Diencephalon (tissue), 1 donor: ENCODE measurements around the gene SUPT16H. TPM values are rescaled to one million over a fixed set of nuclear protein-coding genes. Genes with fewer than 3 reads are reported as not detected.
A peak's percentile ranks its signal among the peaks of the same experiment; 100 is the strongest.

Experiments
- small RNA-seq: library from RNA; depleted of rRNA; stranded (forward); fragments of <200 nt; gene quantifications from one replicate; pipeline ENCODE3, GENCODE V24; 2014
- total RNA-seq: library from RNA; depleted of rRNA; stranded (reverse); fragments of >200 nt; gene quantifications from one replicate; pipeline ENCODE4 v1.2.3, GENCODE V29; 2014

Gene SUPT16H
- total RNA-seq, result 85.6 TPM

GRCh38 chr14:21383848-21384493 lies at the start of gene SUPT16H:
Gene SUPT16H, minus strand, starts transcription at chr14:21384019. Its CDS starts 92 bp downstream, at chr14:21383927.

Small RNAs within 50 kb of the gene (small RNA-seq; reads per million reads assigned to genes)
- gene RN7SL650P (not detected), gene SNORD8 (3,659 reads per million, percentile 100 among the genes with 10 or more reads in this experiment), gene SNORD9 (51.4 reads per million, percentile 96 among the genes with 10 or more reads in this experiment)

Other genes with a start within 250 kb of the SUPT16H start
- not detected for gene OR5AU1, start 228.0 kb downstream of the SUPT16H start, total RNA-seq
- 559 TPM for gene HNRNPC, start 114.6 kb downstream of the SUPT16H start, total RNA-seq
- gene RPGRIP1, start 103.9 kb downstream of the SUPT16H start, total RNA-seq, result 0.69 TPM
- 81.7 TPM for gene CHD8, start 72.1 kb upstream of the SUPT16H start, total RNA-seq
- gene RAB2B, start 92.9 kb upstream of the SUPT16H start, total RNA-seq, result 43.8 TPM
- 38.1 TPM for gene TOX4, start 93.2 kb upstream of the SUPT16H start, total RNA-seq
- 71.3 TPM for gene METTL3, start 127.3 kb upstream of the SUPT16H start, total RNA-seq
- 30.4 TPM for gene SALL2, start 142.3 kb upstream of the SUPT16H start, total RNA-seq
- gene OR10G3, start 196.1 kb upstream of the SUPT16H start, total RNA-seq, result not detected